GM19240 (cell line): ENCODE measurements around the gene PICALM.
"Not testable (repeated sequence)": the region's sequence is repeated elsewhere in the genome, so short reads cannot be mapped to it uniquely, and the experiment has no call there.

Experiments used
- DNase-seq: peaks from one replicate; pipeline ENCODE4 v3.0.0; 2011; ENCODE audit warnings: low spot score; ENCODE audit not compliant: insufficient read length

The PICALM gene

GRCh38 chr11:85977751-85978160 lies 91.1 kb downstream of the PICALM start:
- DNase-seq, result no peak

GRCh38 chr11:85976525-85976924 lies 92.4 kb downstream of the PICALM start:
- no peak for DNase-seq

- no peak for DNase-seq
Measured at GRCh38 chr11:85974122-85974521, 94.8 kb downstream of the PICALM start.

GRCh38 chr11:85970593-85970992 lies 98.3 kb downstream of the PICALM start:
- no peak for DNase-seq

GRCh38 chr11:85967457-85967856 lies 101.4 kb downstream of the PICALM start:
- no peak for DNase-seq

- DNase-seq, result no peak
Measured at GRCh38 chr11:85965202-85965601, 103.7 kb downstream of the PICALM start.

- no peak for DNase-seq
Measured at GRCh38 chr11:85961930-85962363, 106.9 kb downstream of the PICALM start.

- no peak for DNase-seq
Measured at GRCh38 chr11:85961130-85961529, 107.8 kb downstream of the PICALM start.

- DNase-seq, result no peak
Measured at GRCh38 chr11:85960678-85961077, 108.2 kb downstream of the PICALM start.

- DNase-seq, result no peak
Measured at GRCh38 chr11:85955531-85955930, 113.4 kb downstream of the PICALM start.

GRCh38 chr11:85953491-85954143 lies 115.3 kb downstream of the PICALM start:
- no peak for DNase-seq

- DNase-seq, result not testable (repeated sequence)
Measured at GRCh38 chr11:85952108-85952485, 116.8 kb downstream of the PICALM start.

- no peak for DNase-seq
Measured at GRCh38 chr11:85951428-85952107, 117.3 kb downstream of the PICALM start.

- no peak for DNase-seq
Measured at GRCh38 chr11:85951049-85951405, 117.9 kb downstream of the PICALM start.

GRCh38 chr11:85950317-85951048 lies 118.4 kb downstream of the PICALM start:
- no peak for DNase-seq

- no peak for DNase-seq
Measured at GRCh38 chr11:85949798-85950197, 119.1 kb downstream of the PICALM start.

GRCh38 chr11:85948884-85949283 lies 120.0 kb downstream of the PICALM start:
- DNase-seq, result no peak

- DNase-seq, result no peak
Measured at GRCh38 chr11:85947431-85948272, 121.2 kb downstream of the PICALM start.

GRCh38 chr11:85946221-85946620 lies 122.7 kb downstream of the PICALM start:
- DNase-seq, result no peak

GRCh38 chr11:85945788-85946187 lies 123.1 kb downstream of the PICALM start:
- DNase-seq, result no peak

GRCh38 chr11:85945296-85945695 lies 123.6 kb downstream of the PICALM start:
- DNase-seq, result no peak
